A673 (cell line): Measurements from ENCODE around the gene TGFB1I1.

Source experiments
- EZH2 ChIP-seq: fragments of 200-600 bp; sonication (generic); IDR thresholded peaks from 2 replicates; pipeline ENCODE4 v1.6.1; 2017; ENCODE audit warnings: borderline replicate concordance, low read depth, mild to moderate bottlenecking, mixed read lengths, antibody characterized with exemption, low read length; ENCODE audit not compliant: poor library complexity, severe bottlenecking
- TF ChIP-seq, protein P1 (sequence below): fragments of 300-800, 200-600 bp; sonication (generic); conservative IDR thresholded peaks from 2 replicates; pipeline ENCODE4 v1.5.1; 2017; ENCODE audit warnings: low read depth, mild to moderate bottlenecking, antibody characterized with exemption, low read length, moderate library complexity, mixed read lengths

GRCh38 chr16:31517800-31518402, 45.9 kb downstream of the TGFB1I1 start:
- TF ChIP-seq, protein P1, sequence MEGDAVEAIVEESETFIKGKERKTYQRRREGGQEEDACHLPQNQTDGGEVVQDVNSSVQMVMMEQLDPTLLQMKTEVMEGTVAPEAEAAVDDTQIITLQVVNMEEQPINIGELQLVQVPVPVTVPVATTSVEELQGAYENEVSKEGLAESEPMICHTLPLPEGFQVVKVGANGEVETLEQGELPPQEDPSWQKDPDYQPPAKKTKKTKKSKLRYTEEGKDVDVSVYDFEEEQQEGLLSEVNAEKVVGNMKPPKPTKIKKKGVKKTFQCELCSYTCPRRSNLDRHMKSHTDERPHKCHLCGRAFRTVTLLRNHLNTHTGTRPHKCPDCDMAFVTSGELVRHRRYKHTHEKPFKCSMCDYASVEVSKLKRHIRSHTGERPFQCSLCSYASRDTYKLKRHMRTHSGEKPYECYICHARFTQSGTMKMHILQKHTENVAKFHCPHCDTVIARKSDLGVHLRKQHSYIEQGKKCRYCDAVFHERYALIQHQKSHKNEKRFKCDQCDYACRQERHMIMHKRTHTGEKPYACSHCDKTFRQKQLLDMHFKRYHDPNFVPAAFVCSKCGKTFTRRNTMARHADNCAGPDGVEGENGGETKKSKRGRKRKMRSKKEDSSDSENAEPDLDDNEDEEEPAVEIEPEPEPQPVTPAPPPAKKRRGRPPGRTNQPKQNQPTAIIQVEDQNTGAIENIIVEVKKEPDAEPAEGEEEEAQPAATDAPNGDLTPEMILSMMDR: no peak
- no peak for TF ChIP-seq EZH2
